ENCODE measurements around the gene TFPI2.
"Not testable (repeated sequence)": the region's sequence is repeated elsewhere in the genome, so short reads cannot be mapped to it uniquely, and the experiment has no call there.

DNA sequence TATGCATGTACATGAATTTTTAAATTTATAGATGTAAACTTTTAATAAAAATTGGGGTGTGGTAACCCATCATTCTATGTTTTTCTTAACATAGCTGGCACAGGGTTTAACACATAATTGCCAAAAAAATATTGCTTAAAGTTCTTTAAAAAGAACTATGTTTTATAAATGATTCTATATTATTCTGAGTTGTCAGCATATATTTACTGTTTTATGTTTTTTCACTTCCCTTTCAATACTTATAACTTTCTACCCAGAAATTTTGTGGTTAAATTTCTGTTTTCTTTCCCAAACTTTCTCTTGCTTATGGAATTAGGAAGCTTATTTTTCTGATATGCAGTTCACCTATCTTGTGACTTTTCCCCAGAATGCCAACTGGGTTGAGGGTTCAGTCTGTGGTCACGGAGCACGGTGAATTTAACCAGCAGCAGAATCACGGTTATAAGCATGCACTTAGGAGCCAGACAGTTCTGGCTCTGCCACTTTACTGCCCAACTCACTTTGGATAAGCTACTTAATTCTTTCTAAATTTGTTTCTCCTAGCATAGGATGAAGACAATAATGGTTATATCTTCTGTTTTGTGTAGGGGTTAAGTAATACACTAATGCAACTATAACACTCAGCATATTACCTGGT lies 24.8 kb upstream of the TFPI2 start:
- not testable (repeated sequence) for TF ChIP-seq CTCF (IDR thresholded peaks at IDR 0.05; ENCODE audit: low read depth, low read length); EZH2phosphoT487 (IDR thresholded peaks at IDR 0.05; ENCODE audit: low read depth)

All from OCI-LY3 (cell line).